Loucy (cell line): Measurements from ENCODE around the gene MRM2.

Experiments used
- EZH2phosphoT487 ChIP-seq: fragments of 200-600 bp; IDR thresholded peaks from 2 replicates; pipeline ENCODE4 v1.6.1; 2018; ENCODE audit warnings: antibody characterized with exemption, mild to moderate bottlenecking, moderate library complexity, borderline replicate concordance
- TF ChIP-seq, protein P1 (sequence below): fragments of 200-600 bp; sonication (generic); conservative IDR thresholded peaks from 2 replicates; pipeline ENCODE4 v1.5.1; 2014; ENCODE audit warnings: mild to moderate bottlenecking, antibody characterized with exemption, low read length

DNA sequence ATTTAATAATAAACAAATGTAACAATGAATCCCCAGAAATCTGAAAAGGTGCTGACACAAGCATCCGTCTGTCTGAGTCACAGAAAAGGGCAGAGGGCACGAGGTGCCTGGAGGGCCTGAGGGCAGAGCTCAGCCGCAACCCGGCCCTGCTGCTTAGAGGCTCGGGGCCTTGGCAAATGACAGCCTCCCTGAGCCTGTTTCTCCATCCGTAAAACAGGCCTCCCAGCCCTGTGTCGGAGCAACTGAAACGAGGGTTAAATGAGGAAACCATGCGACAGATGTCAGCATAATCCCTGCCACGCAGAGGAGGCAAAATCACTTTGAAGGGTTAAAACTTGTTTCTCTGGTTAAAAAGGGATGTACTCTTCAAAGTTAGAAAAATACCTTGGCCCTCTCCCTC lies 24.9 kb upstream of the MRM2 start:
- TF ChIP-seq, protein P1, sequence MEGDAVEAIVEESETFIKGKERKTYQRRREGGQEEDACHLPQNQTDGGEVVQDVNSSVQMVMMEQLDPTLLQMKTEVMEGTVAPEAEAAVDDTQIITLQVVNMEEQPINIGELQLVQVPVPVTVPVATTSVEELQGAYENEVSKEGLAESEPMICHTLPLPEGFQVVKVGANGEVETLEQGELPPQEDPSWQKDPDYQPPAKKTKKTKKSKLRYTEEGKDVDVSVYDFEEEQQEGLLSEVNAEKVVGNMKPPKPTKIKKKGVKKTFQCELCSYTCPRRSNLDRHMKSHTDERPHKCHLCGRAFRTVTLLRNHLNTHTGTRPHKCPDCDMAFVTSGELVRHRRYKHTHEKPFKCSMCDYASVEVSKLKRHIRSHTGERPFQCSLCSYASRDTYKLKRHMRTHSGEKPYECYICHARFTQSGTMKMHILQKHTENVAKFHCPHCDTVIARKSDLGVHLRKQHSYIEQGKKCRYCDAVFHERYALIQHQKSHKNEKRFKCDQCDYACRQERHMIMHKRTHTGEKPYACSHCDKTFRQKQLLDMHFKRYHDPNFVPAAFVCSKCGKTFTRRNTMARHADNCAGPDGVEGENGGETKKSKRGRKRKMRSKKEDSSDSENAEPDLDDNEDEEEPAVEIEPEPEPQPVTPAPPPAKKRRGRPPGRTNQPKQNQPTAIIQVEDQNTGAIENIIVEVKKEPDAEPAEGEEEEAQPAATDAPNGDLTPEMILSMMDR = no peak
- TF ChIP-seq EZH2phosphoT487 = no peak
